Aorta (tissue), 5 donors: ENCODE measurements around the gene RCBTB2. TPM values are rescaled to one million over a fixed set of nuclear protein-coding genes. Genes with fewer than 3 reads are reported as not detected.

Experiments
- ATAC-seq: fragments of 200-7000 bp; cut with Tn5 transposase; one replicate; pipeline ENCODE4 v1.9.1; 2022; ENCODE audit warnings: moderate library complexity; ENCODE audit not compliant: low FRiP score
- DNase-seq, 2 donors: peaks; one replicate each; pipeline ENCODE4 v3.0.0-alpha.2; 2020
- H3K27ac ChIP-seq, 2 donors: one replicate each; pipeline ENCODE4 v1.5.1; 2013; ENCODE audit warnings: low read length in 2 of 2, mild to moderate bottlenecking in 2 of 2, moderate library complexity in 2 of 2, control low read depth in 1 of 2, inconsistent platforms in 1 of 2, low read depth in 1 of 2
- H3K27me3 ChIP-seq, 2 donors: one replicate each; pipeline ENCODE4 v1.6.1; 2013; ENCODE audit warnings: control low read depth in 1 of 2, low read length in 1 of 2, mild to moderate bottlenecking in 1 of 2, moderate library complexity in 1 of 2; ENCODE audit not compliant: insufficient read depth in 2 of 2, control insufficient read depth in 1 of 2
- H3K36me3 ChIP-seq, 2 donors: one replicate each; pipeline ENCODE4 v1.6.1; 2013; ENCODE audit warnings: control low read depth in 1 of 2, low read length in 1 of 2, mild to moderate bottlenecking in 1 of 2; ENCODE audit not compliant: insufficient read depth in 2 of 2, control insufficient read depth in 1 of 2
- H3K4me1 ChIP-seq, 2 donors: one replicate each; pipeline ENCODE4 v1.6.1; 2013; ENCODE audit warnings: low read length in 2 of 2, control low read depth in 1 of 2, mild to moderate bottlenecking in 1 of 2, moderate library complexity in 1 of 2; ENCODE audit not compliant: insufficient read depth in 2 of 2, control insufficient read depth in 1 of 2
- H3K4me3 ChIP-seq, 2 donors: one replicate each; pipeline ENCODE4 v1.5.1; 2013; ENCODE audit warnings: low read length in 2 of 2, control low read depth in 1 of 2, mild to moderate bottlenecking in 1 of 2
- H3K9me3 ChIP-seq: one replicate; pipeline ENCODE4 v1.6.1; 2013; ENCODE audit warnings: mild to moderate bottlenecking, low read length; ENCODE audit not compliant: control insufficient read depth
- WGBS, 2 donors: extraction: QIAGEN DNeasy Blood & Tissue Kit; methylation state at CpG; one replicate each; pipeline ENCODE4 v1.1.7; 2013; 5-methylcytosine and 5-hydroxymethylcytosine counted together
- intact Hi-C, 2 donors: fragments of 100-400 bp; cut with DNase I; formaldehyde crosslinking; loops; one replicate each; pipeline versions ENCODE4 v1.14.2 to v1.15.0; 2022
- polyA plus RNA-seq, 2 donors: library from polyadenylated mRNA; stranded (reverse); fragments of 200-250 nt; gene quantifications; one replicate each; pipeline ENCODE4 v1.2.3, GENCODE V29; 2013
- total RNA-seq, 2 donors: library from RNA; stranded (reverse); fragmentation: NEBNext Ultra II Directional; extraction: Animal tissue kit (Norgen Biotek cat#: 25700); gene quantifications; one replicate each; pipeline ENCODE4 v1.2.1, GENCODE V29; 2021
- donor health status: healthy with polysubstance abuse.
- donor health status: Bipolar disorder and iron deficiency.
- donor health status: DM: no; HTN: no; CAD: no.
- donor health status: DM: no; HTN: no; CAD: no.
- donor health status: DM: yes; HTN: yes; CAD: no.

The RCBTB2 gene
- total and polyA plus RNA-seq, 4 donors, result 10.9 to 25.7 (median 16.2) TPM

- WGBS, 2 donors, result 54 to 57% methylated on average over 6 of the region's 6 CpGs
- H3K4me1 ChIP-seq, result peaks cover 0 to 2% of the 10 kb centered on the region in 2 donors
- H3K36me3 ChIP-seq, result no peaks in the 10 kb centered on the region
- ATAC-seq (no peak), DNase-seq (no peak)
- no peaks in the 10 kb centered on the region for H3K9me3 ChIP-seq
- no peak overlapping the region for H3K4me3 ChIP-seq
- H3K27me3 ChIP-seq, result no peaks in the 10 kb centered on the region
- intact Hi-C loops, result loop anchor here (5.0 kb wide), 1 partner anchor 37 kb away; the partner anchor contains the start of gene LPAR6 (in 2 of the 2)
- H3K27ac ChIP-seq, result no peak overlapping the region
These were observed 83.8 kb downstream of the RCBTB2 start for GRCh38 chr13:48448959-48449614.

GRCh38 chr13:48448285-48448958 lies 84.5 kb downstream of the RCBTB2 start:
- H3K4me3 ChIP-seq, result no peak overlapping the region
- peaks cover 0 to 2% of the 10 kb centered on the region in 2 donors for H3K4me1 ChIP-seq
- DNase-seq, result no peak
- no peak for ATAC-seq
- 84 to 89% methylated on average over 3 of the region's 3 CpGs for WGBS, 2 donors
- intact Hi-C loops, result loop anchor here (5.0 kb wide), 1 partner anchor 36 kb away; the partner anchor contains the start of gene LPAR6 (in 2 of the 2)
- no peaks in the 10 kb centered on the region for H3K9me3 ChIP-seq
- H3K27me3 ChIP-seq, result no peaks in the 10 kb centered on the region
- no peak overlapping the region for H3K27ac ChIP-seq
- H3K36me3 ChIP-seq, result no peaks in the 10 kb centered on the region

GRCh38 chr13:48446464-48446863 lies 86.4 kb downstream of the RCBTB2 start:
- no peak overlapping the region for H3K4me3 ChIP-seq
- H3K27me3 ChIP-seq, result no peaks in the 10 kb centered on the region
- H3K27ac ChIP-seq, result peak overlapping the region in 1 of 2 donors; percentile 57
- peak; percentile 50 for ATAC-seq
- peaks cover 0 to 2% of the 10 kb centered on the region in 2 donors for H3K4me1 ChIP-seq
- no peaks in the 10 kb centered on the region for H3K36me3 ChIP-seq
- WGBS, 2 donors, result 95 to 96% methylated on average over 1 of the region's 1 CpG
- no peak for DNase-seq
- no peaks in the 10 kb centered on the region for H3K9me3 ChIP-seq
- intact Hi-C loops, result loop anchor here (5.0 kb wide), 1 partner anchor 34 kb away; the partner anchor contains the start of gene LPAR6 (in 2 of the 2)

- H3K9me3 ChIP-seq, result no peaks in the 10 kb centered on the region
- H3K4me3 ChIP-seq, result no peak overlapping the region
- peaks cover 2% of the 10 kb centered on the region in 2 donors for H3K4me1 ChIP-seq
- no peak for DNase-seq
- no peaks in the 10 kb centered on the region for H3K27me3 ChIP-seq
- H3K27ac ChIP-seq, result no peak overlapping the region
- no peaks in the 10 kb centered on the region for H3K36me3 ChIP-seq
- intact Hi-C loops, result no loop called here
- ATAC-seq, result no peak
- 19 to 21% methylated on average over 1 of the region's 1 CpG for WGBS, 2 donors
These were observed 89.3 kb downstream of the RCBTB2 start for GRCh38 chr13:48443442-48444208.

Other genes starting within 250 kb of the RCBTB2 start
- 10 to 100 TPM; 38.7 to 45.8 TPM for gene RB1, start 229.3 kb downstream of the RCBTB2 start, total RNA-seq
- 10 to 100 TPM; 14.7 to 38.3 TPM for gene RB1, start 229.3 kb downstream of the RCBTB2 start, polyA plus RNA-seq
- gene LPAR6, start 120.0 kb downstream of the RCBTB2 start, total RNA-seq, result 10 to 100 TPM; 32.4 to 79.1 TPM
- gene LPAR6, start 120.0 kb downstream of the RCBTB2 start, polyA plus RNA-seq, result 10 to 100 TPM; 17.1 to 20.7 TPM
- 1 to 10 TPM; 1.1 TPM for gene CYSLTR2, start 120.8 kb upstream of the RCBTB2 start, total RNA-seq
- 1 to 10 TPM in 1 of 2 donors, under 1 TPM in 1; 0.88 to 1.7 TPM for gene CYSLTR2, start 120.8 kb upstream of the RCBTB2 start, polyA plus RNA-seq